GM21717 (cell line): ENCODE results near the gene SEBOX.

Source experiments
- ATAC-seq: cut with Tn5 transposase; IDR thresholded peaks from one replicate; pipeline ENCODE4 v1.9.1; 2021; ENCODE audit warnings: mild to moderate bottlenecking, moderate library complexity; ENCODE audit not compliant: unreplicated experiment

The SEBOX gene

DNA sequence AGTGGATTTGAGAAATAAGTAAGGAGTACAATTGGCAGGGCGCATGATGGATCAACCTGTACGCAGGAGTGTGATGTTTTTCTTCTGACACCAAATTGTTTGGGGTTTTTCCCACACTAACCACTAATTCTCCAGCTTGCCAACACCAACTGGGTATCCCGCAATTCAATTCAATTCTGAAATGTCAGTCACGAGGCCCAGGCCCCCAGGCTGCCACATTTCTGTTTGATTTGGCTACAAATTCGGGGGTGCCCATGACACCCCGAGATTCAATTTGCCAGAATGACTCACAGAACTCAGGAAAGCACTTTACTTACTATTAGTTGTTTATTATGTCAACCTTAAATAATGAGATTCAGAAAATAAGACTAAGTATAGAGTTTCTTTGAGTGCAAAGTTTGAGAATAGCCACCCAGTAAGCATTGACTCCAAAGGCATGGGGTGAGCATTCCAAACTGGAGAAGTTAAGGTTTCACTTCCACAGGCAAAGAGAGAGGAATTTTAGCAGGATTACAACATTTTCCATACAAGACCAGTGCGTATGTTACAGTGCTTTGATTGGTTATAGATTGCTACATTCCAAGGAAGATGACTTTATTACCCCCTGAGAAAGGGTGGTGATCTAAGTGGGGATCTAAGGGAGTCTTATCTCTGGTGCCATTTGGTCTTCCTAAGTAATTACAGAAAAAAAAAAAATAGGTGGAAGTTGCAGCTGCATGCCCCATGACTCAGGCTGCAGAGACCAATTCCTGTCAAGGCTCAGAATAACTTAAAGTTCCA is 29.5 kb upstream of the SEBOX start:
- ATAC-seq, result no peak

DNA sequence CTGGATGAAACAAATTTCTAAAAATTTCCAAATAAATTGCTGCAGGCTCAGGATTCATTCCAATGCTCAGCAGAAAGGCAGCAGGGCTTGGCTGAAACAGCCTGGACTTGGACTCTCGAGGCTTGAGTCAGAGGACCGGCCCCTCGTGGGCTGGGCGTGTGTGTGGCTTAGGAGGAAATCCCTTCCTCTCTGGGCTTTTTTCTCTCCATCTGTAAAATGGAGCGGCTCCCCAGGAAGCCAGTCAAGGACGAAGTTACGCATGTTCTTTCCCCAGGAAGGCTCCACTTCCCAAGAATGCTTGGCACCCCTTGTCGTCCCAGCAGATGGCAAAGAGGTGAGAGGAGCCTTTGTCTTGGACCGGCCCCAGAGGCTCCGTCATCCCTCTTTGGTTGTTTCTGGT is 27.5 kb upstream of the SEBOX start:
- ATAC-seq, result no peak

DNA sequence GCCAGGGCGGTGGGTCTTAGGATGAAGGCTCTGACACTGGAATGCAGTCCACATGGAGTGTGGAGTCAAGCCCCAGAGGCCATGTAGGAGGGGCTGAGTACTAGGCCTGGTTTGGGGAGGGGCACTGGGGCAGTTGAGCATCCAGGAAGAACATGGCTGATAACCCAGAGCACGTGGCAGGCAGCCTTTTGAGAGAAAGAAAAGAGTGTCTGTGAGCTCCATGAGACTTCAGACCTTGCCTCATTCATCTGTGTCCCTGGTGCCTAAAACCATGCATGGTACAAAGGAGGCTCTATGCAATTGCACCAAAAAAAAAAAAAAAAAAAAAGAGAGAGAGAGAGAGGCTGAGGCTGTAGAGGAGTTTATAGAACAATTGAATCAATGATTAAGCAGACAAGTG is 26.4 kb upstream of the SEBOX start:
- ATAC-seq, result no peak

GRCh38 chr17:28390984-28391383 is 26.0 kb upstream of the SEBOX start:
- no peak for ATAC-seq

DNA sequence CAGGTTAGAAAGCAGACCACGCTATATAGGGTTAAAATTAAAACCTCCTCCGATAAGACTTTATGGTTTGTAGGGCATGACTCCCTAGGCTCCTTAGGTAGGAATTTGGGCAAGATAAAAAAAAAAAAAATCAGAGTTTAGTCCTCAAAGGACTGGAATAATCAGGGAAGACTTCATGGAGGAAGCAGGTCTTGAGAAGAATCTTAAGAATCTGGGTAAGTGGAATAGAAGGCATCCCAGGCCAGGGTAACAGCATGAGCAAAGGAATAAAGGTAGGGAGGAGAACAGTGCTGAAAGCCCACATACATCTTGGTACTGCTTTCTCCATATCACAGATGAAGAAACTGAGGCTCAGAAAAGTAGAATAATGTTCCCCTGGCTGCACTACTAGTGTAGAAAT is 25.6 kb upstream of the SEBOX start:
- ATAC-seq, result no peak

GRCh38 chr17:28390141-28390540 is 25.1 kb upstream of the SEBOX start:
- ATAC-seq, result no peak

DNA sequence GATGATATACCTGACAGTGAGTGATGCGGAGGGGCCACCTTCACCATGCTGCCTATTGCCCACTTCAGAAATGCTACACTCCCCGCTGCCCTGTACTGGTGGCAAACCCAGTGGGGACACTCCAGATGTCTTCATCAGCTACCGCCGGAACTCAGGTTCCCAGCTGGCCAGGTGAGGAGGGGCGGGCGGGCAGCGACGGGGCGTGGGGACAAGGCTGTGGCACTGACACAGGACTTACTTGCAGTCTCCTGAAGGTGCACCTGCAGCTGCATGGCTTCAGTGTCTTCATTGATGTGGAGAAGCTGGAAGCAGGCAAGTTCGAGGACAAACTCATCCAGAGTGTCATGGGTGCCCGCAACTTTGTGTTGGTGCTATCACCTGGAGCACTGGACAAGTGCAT is 23.1 kb upstream of the SEBOX start:
- ATAC-seq, result no peak

DNA sequence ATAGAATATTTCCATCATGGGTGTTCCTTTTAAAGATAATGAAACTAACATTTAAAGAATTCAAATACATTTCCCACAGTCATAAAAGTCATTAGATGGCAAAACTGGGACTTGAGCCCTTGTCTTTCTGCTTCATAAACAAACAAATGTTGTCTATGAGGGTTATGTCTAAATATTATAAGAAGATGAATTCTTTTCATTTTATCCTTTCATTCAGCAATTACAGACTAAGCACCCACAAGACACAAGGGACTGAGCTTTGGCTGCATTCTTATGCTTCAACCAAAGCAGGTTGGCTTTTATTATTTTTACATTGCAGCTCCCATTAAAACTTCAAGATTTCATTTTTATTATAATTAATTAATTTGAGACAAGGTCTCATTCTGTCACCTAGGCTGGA is 21.4 kb upstream of the SEBOX start:
- no peak for ATAC-seq

GRCh38 chr17:28385406-28385805 is 20.4 kb upstream of the SEBOX start:
- ATAC-seq, result no peak

DNA sequence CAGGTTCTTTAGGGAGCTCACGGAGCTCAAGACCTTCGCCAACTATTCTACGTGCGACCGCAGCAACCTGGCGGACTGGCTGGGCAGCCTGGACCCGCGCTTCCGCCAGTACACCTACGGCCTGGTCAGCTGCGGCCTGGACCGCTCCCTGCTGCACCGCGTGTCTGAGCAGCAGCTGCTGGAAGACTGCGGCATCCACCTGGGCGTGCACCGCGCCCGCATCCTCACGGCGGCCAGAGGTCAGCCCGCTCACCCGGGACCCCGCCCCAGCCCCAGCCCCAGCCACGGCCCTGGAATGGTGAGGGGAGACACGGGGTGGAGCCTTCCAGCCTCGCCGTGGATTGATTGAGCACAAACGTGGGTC is 20.0 kb upstream of the SEBOX start:
- ATAC-seq, result no peak

GRCh38 chr17:28384281-28385036 is 19.5 kb upstream of the SEBOX start:
- ATAC-seq, result no peak

- no peak for ATAC-seq
Measured at GRCh38 chr17:28381141-28381825, 16.3 kb upstream of the SEBOX start.

GRCh38 chr17:28379814-28380801 is 15.1 kb upstream of the SEBOX start:
- no peak for ATAC-seq

- no peak for ATAC-seq
Measured at GRCh38 chr17:28372945-28373274, 7.9 kb upstream of the SEBOX start.

GRCh38 chr17:28372203-28372944 is 7.4 kb upstream of the SEBOX start:
- ATAC-seq, result peak; percentile 12

DNA sequence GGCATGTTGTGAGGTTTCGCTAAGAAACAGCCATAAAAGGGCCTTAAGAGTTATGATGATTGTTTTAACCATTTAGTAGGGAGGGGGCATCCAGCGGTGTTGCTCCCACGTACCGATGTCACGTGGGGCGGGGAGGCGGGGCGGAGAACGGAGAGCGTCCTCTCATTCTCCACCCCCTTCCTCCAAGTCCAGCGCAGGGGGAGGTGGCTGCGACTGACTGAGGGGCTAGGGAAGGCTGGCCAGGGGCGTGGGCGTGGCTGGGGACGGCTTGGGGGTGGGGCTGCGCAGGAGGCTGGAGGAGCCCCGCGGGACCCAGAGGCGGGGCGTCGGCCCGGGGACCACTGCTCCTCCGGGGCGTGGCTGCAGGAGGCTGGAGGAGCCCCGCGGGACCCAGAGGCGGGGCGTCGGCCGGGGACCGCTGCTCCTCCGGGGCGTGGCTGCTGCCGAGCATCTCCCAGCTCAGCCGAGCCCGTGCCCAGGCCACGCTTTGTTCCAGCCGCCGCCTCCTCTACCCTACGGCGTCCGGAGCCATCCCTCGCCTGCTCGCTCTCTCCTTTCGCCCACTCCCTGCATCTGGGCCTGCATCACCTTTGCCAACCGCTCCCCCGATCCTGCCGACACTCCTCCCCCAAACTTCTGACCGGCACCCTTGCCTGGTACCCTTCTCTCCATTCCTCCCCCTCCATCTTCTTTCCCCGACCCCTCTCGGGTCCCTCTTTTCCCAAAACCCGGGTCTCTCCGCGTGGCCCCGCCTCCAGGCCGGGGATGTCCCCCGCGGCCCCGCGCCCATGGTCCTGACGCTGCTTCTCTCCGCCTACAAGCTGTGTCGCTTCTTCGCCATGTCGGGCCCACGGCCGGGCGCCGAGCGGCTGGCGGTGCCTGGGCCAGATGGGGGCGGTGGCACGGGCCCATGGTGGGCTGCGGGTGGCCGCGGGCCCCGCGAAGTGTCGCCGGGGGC is 6.5 kb upstream of the SEBOX start, which contains the start of gene SARM1:
Gene SARM1 (plus strand): TSS at position 450 of the 958 bp plus-strand sequence. CDS start 339 bp downstream, at position 789.
- peak; percentile 68 for ATAC-seq

DNA sequence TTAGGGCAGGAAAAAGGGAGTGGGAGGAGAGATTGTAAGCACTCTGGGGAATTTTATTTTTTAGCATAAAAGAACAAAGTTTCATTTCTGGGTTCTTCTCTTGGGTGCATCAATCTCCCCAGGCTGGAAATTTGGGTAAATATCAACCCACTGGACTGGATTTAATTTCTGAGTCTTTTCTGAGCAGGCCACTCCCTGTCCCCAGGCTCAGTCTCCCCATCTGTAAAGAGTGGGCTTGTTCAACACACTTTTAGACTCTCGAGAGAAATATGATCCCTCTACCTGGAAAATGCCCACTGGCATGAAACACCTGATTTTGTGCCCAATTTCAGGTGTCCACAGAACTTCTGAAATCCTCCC is 5.7 kb upstream of the SEBOX start:
- no peak for ATAC-seq

GRCh38 chr17:28370035-28370743 is 5.2 kb upstream of the SEBOX start, which contains the start of gene VTN:
Gene VTN (minus strand): TSS chr17:28370307. CDS start chr17:28370203, 104 bp downstream.
- no peak for ATAC-seq
